ENCODE measurements around the gene NOL8.

Gene NOL8

DNA sequence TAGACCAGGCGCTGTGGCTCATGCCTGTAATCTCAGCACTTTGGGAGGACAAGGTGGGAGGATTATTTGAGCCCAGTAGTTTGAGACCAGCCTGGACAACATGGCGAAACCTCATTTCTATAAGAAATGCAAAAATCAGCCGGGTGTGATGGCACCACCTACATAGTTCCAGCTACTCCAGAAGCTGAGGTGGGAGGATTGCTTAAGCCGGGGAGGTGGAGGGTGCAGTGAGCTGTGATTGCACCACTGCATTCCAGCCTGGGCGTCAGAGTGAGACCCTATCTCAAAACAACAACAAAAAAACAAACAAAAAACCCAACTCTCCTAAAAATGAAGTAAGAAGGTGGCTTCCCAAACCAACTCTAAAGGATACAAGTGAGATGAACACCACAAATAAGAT is 54.6 kb downstream of the NOL8 start:
- DNase-seq (ENCODE audit: low read depth in 2 of 2, low spot score in 1 of 2), result no peak

DNA sequence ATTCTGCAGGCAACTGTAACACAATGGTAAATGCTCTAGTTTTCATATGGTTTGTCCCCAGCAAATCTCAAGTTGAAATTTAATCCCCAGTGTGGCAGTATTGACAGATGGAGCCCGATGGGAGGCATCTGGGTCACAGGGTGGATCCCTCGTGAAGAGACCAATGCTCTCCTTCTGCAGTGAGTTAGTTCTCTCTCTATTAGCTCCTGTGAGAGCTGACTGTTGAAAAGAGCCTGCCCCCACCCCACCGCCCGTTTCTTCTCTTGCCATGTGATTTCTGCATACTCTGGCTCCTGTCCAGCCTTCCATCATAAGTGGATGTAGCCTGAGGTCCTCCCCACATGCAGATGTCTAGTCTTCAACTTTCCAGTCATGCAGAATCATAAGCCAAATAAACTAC is 58.7 kb downstream of the NOL8 start:
- DNase-seq (ENCODE audit: low read depth in 2 of 2, low spot score in 1 of 2), result no peak

DNA sequence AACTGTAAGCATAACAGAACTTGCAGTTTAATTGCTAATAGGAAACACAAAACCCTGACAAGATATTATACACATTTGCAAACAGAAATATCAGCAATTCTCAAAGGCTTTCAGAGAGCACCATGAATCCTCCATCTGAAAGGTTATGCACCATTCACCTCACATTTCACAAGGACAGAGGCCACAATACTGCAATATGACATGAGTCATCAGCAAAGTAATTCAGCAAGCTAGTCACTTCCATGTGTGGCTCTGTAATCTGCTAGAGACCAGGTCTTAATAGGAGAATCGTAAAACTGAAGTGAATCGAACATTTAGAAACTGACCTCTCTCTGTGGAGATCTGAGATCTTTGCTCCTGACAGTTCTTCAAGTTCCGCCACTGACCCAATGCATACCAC is 60.0 kb downstream of the NOL8 start:
- DNase-seq (ENCODE audit: low read depth in 2 of 2, low spot score in 1 of 2), result no peak

DNA sequence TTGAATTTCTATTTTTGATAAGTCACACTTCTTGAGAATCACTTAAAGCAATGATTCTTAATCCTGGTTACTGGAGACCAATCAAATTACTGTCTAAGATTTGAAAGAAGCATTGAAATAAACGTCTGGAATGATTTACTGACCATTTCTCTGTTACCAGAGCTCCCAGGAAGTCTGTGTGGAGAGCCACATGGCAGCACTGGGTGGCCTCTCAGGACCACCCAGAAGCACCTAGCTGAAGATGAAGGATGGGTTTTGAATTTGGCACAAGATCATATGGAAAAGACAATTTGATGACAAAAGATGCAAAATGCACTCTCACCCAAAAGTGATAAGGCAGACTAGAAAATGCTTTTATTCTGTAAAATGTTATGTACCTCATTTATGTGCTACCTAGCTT is 62.0 kb downstream of the NOL8 start:
- no peak for DNase-seq (ENCODE audit: low read depth in 2 of 2, low spot score in 1 of 2)

DNA sequence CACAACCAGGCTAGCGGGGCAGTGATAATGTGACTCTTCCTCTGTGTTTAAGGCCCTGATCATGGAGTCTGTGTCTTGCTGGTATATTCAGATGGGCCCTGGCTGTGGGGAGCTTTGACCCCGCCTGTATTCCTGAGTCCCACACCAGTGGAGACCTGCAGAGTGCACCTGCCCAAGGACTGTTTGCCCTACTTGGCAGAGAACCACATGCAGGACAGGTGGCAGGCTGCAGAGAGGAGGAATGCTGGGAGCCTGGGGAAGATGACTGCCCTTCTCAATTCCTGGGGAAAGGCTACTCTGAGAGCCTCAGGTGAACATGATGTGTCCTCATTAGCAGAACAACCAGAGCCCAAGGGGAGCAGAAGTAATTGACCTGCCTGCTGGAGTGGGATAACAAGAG is 67.8 kb downstream of the NOL8 start:
- no peak for DNase-seq (ENCODE audit: low read depth in 2 of 2, low spot score in 1 of 2)

DNA sequence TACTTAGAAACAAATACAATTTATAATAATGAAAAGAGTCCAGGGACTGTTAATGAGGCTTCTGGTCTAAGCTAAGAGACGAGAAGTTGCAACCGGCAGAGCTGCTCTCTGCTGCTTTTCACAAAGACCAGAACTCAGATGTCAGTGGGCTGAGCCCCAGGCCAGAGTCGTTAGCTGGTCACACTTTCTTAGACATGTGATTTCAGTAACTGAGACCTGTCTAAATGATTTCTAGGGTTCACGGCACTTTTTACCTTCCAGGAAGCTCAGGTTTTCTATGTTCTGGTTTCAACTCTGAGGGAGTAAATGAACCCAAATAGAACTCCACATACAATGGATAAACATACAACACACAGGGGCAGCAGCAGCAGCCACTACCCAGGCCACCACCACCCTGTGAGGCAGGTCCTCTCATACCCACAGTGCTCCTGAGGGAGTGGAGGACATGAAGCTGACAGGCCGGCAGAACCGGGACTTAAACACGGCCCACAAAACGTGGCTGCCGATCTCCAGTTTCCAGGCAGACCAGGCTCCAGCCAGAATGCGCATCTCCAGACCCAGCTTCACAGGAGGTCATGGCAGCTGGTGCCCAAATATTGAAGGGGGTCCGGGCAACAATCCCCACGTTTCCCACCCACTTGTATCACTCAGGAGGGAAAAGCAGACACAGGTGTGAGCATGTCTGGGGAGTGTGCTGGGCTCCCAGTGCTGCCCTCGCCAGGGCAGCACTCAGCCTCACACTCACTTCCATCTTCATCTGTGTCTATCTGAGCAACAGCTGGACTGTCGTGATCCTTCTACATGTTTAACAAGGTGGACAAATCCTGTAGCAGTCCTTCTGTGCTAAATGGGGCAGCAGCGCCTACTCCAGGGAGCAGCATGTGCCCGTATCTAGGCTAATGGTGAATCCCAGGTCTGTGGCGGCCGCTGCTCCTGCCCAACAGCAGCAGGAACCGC is 70.5 kb downstream of the NOL8 start:
- no peak for DNase-seq (ENCODE audit: low read depth in 2 of 2, low spot score in 1 of 2)

DNA sequence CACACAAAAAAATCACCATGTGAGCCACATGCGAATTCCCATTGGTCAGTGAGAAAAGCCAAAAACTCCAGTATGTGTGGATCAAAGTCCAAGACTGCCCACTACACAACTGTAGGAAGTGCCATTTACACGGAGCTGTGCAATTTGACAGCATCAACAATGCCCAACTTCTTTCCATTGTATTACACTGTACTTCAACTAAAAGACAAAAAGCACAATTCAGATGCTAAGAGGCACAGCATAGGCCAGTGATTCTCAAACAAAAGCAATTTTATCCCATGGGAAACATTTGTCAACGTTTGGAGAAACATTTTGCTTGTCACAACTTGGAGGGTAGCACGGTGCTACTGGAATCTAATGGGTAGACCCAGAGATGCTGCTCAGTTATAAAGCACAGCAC is 71.5 kb downstream of the NOL8 start:
- DNase-seq (ENCODE audit: low read depth in 2 of 2, low spot score in 1 of 2), result no peak

DNA sequence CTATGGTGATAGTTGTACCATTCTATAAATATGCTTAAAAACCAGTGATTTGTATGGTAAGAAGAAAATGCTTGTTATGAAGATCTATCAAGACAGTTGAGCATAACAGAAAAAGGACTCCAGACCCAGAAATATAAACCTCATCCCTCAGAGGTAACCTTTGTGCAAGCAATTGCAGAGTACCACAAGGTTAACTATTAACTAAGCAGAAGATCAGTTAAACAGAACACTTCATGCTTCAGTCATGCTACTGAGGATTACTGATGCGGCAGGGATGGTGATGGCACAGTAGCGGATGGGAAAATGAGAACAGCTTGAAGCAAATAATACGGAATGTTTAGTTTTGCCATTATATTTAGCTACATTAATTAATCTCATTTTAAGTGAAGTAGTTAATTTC is 77.2 kb downstream of the NOL8 start:
- no peak for DNase-seq (ENCODE audit: low read depth in 2 of 2, low spot score in 1 of 2)
